ENCODE results near the gene SAMD7.
A peak's percentile ranks its signal among the peaks of the same experiment; 100 is the strongest.

Gene SAMD7

DNA sequence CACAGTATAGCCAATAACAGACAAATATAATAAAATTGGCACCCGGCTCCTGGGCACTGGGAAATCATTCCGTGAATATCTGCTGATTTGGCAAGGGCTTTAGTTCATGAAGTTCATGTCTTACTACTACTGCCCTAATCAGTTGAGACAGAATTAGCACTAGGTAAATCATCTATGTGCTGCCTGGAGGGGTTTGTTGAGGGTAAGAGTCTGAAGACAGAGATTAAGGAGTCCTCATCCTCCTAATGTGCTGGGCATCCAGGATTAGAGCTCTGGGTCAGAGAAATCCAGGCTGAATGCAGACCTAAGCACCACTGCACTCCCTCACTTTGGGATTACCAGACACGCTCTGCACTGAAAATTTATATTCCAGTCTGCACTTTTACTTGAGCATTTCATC is 2.0 kb downstream of the SAMD7 start:
- no peak for DNase-seq

DNA sequence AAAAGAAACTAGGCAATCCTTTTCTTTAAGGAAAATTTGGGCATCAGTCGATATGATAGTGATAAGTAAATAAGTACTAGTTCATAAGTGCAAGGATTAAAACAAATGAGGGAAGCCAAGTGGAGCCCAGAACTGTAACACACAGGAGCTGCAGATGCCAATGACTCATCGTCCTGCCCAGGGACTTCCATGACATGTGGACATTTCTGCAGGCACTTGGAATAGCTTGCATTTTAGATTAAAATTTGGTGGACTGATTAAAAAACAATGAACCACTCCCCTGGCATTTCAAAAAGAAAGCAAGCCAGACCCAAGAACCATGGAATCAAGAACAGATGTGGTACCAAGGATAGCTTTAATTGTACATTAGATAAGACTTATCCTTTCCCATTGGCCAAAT is 2.9 kb downstream of the SAMD7 start:
- DNase-seq = no peak

DNA sequence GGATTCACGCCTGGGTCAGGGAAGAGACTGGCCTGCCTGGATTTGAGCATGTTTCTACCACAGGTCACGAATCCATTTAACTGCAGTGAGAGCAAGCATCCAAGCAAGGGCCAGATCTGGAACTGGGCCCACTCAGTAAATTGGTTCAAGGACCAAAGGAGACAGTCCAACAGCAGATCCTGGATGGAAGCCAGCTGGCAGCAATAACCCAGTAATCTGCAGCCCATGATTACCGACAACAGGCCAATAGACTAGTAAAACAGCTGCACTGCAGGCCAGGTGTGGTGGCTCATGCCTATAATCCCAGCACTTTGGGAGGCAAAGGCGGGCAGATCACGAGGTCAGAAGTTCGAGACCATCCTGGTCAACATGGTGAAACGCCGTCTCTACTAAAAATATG is 11.8 kb downstream of the SAMD7 start:
- no peak for DNase-seq

DNA sequence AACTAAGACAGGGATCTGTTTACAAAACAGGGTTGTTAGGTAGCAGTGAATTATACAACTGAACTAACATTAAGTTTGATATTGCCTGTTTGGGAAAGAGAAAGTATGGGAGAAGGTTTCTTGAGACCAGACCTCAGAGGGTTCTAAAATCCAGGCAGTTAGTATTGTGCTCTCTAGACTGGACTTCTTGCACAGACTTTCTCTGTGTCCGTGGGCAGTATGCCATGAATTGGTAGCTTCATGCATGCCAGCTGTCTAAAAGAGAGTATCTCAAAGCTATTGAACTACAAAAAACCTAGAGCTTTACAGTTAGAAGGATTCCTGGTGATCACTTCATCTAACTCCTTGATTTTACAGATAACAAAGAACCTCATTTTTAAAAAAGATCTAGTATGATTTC is 12.5 kb downstream of the SAMD7 start:
- no peak for DNase-seq

DNA sequence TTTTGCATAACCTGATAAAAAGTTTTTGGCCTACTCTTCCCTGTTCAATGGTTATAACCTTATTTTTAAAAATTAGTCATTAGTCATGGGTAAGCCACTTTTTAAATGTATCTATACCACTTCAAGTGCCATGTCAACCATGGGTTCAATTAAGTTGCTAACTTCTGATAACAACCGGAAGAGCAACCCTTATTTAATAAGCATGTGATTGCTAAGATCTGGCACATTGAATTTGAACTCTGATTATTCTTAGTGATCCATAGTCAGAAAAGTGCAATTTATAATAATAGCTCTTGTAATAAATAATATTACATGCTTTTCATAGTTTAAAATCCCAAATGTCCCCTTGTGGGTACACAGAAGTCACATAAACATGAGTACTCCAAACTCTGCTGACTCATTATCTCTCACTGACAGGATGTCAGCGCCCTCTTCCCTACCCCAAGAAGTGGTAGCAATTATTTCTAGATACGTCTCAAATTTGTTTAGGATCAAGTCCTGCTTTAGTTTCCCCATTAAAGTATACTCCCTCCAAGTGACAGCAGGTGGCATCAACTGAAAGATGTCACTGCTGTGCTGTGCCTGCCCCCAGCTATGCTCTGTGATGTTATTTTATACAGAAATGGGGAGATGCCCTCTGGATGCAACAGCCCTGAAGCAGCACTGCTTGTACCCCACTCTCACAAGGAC is 18.6 kb downstream of the SAMD7 start:
- DNase-seq = no peak

DNA sequence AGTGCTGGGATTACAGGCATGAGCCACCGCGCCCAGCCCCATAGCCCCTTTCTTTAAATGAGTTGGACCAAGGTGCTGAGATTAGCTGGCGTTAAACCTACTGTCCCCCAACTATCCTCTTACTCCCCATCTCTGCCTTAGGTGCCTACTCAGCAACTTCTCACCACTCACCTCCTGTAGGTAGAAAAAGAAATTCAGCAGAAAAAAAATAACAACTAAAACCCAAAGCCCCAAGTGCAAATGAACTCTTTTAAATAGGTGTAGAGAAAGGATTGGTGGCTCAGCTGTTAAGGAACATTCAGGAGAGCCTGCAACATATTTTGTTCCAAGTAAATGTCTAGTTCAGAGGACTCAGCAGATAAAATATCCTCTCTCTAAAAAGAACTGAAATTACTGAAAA is 19.5 kb downstream of the SAMD7 start:
- no peak for DNase-seq

DNA sequence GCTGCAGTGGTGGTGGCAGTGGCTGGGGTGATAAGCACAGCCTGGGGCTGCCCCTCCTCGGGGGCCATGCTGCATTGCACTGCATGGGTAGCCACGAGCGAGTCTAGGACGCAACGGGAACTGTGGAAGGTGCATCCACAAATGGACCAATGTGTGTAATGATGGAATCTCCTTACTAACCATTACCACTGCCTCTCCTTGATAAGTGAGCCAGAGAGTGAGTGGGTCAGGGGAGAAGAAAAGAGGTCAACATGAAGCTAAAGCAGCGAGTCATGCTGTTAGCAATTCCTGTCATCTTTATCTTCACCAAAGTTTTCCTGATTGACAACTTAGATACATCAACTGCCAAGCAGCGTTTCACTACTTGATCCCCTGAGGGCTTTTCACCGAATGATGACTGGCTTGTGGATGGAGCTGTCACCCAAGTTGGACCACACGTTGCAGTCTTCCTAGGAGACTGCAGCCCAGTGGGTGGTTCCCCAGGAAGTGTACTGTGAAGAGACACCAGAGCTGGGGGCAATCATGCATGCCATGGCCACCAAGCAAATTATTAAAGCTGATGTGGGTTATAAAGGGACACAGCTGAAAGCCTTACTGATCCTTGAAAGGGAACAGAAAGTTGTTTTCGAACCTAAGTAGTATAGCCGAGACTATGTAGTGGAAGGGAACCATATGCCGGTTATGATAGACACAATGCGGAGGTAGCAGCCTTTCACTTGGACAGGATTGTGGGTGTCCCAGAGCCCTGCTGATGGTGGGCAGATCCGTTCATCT is 20.6 kb downstream of the SAMD7 start:
- no peak for DNase-seq

DNA sequence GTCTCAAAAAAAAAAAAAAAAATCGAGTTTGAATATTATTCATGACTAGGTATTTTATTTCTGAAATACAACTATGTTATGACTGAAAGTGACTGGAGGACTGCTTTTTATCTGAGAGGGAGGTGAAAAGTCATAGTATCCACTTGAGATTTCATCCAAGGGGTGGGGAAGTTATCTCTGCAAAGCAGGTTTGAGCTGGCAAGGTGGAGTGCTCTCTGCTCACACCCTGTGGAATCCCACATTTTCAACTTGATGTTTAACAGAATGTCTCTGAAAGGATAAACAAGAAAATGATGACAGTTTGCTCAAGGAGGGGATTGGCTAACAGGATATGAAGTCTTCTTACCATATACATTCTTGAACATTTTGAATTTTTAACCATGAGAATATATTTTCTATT is 27.9 kb downstream of the SAMD7 start:
- DNase-seq = no peak

DNA sequence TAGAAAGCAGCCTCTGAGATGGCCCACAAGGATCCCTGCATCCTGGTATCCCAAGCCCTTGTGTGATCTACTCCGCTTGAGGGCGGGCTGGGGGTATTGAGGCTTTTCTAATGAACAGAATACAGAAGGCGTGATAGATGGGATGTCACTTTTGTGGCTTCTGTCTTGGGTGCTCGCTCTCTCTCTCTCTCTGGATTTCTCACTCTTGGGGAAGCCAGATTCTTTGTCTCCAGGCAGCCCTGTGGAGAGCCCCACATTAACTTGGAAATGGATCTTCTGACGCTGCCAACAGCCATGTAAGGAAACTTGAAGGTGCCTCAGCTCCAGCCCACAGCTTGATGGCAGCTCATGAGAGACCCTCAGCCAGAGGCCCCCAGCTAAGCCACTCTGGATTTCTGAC is 28.4 kb downstream of the SAMD7 start:
- no peak for DNase-seq

DNA sequence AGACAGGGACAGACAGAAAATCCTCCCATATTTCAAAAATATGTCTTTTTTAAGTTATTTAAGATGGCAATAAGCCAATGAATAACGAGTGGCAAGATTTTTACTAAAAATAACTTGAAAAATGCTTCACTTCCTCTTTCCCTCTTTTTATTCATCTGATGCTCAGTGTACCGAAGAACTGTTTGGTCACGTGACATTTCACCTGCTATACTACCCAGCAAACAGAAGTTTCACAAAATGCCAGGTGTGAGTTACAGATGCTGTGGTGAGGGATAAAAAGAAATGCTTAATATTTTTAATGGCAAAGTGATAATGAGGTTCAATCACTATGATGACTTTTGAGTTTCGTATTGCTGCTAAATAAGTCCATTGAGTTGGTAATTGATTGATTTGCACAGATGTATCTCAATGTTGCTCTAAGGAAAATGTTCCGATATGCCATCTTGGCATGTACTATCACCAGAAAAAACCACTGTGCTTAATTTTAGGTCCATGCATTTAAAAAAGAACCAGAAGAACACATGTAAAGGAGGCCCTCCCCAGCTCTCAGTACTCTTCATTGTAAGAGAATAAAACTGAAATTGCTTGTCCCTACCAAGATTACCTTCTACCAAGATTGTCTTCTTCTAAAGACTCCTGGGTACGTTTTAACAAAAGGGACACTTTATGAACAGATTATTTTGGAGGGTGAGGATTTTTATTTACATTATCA is 29.3 kb downstream of the SAMD7 start:
- DNase-seq = no peak

DNA sequence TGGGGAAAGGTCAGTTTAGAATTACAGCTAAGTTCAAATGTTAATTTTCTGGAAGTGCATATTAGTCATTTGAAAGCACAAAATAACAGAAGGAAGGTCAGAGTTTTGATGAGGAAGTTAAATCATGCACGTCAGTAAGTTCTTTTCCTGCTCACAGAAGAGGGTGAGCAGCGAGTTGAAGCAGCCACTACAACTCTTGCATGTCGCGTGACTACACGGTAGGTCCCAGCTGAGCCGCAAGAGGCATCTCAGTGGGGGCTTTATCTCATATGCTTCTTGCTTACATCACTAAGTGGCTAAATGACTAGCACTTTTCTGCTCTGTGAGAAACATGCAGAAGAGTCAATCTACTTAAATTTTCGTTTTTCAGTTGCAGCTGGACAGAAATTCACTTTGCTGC is 33.9 kb downstream of the SAMD7 start:
- DNase-seq = peak; percentile 14

DNA sequence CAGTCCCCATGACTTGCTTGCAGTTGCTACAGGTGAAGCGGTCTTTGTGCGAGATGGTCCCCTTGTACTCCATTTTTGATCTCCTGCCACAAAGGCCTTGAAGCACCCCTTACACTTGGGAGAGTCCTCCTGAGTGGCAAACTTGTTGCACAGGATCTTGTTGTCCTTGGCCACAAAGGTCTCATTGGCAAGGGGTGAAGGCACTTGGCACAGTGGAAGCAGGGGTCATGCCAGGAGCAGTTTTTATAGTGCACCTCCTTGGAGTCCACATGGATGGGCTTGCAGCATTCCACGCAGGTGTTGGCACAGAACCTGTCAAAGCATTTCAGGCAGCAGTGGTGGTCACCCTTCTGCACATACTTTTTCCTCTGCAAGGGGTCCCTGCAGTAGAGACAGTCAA is 35.0 kb downstream of the SAMD7 start:
- no peak for DNase-seq

DNA sequence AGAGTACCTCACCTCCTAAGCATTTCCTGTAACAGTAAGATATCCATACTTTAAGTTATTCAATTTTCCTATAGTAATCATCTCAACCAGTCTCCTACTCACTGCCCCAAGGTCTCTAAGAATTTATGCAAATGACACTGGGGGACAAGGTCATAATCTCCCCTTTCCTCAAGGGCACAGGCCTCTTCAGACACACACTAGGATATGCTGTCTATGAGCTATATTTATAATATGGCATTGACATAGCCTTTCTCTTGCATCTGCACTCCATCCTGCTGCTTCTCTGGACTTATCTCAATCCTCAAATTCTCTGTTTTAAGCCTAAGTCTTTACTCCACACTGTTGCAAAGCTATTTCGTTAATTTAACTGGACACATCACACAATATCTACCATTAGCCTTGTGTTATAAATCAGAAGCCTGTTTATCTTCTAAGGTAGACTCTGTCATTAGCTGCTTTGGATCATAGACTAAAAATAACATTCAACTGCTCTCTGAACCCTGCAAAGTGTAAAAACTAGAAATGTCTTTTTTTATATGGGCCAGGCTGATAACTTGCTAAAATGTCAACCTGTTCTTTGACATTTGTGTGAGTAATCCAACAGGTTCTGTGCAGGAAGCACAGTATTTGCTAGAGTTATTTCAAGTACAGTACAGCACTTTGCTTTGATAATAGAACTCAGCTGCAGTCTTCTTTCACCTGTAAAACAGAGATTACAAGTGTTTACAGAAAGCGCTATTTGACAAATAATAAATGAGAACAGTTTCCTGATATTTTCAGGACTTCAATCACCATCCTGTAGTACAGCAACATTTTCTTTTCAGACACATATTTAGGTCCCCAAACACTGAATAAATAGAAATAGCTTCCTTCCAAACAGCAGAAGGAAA is 37.4 kb downstream of the SAMD7 start:
- no peak for DNase-seq

DNA sequence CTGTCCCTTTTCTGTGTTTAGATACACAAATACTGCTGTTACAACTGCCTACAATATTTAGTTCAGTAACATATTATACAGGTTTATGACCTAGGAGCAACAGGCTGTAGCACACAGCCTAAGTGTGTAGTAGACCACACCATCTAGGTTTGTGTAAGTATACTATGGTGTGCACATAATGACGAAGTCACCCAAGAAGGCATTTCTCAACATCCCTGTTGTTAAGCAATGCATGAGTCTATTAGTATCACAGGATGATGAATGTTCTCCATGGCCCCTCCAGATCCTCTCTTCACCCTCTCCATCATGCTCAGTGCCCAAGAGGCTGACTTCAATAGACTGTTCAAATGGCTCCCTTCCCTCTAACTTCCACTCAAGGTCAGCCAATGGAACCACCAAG is 40.7 kb downstream of the SAMD7 start:
- no peak for DNase-seq

DNA sequence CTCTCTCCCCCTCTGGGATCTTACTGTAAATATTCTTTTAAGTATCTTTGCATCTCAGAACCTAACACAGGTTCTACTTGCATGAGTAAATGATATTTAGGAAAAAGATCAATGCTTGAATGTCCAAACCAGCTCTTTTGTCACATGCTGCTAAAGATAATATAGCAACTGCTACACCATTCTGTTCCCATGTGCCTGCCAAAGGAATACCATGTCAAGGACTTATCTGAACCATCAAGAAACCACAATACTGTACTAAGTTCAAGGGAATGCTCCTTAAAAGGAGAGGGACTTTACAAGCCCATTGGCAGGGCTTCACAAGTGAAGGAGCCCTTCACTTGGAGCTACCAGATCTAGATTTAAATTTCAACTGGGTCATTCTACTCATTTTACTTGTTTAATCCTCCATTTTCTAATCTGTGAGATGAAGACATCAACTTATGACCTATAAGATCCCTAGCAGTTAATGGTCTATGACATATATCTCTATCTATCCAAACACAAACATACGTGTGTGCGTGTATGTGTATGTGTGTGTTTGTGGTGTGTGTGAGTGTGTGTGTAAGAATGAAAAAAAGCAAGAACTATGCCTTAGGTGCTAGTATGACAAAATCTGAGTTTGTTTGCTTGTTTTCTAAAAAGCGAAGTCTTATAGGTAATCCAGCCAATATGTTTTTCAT is 42.2 kb downstream of the SAMD7 start:
- no peak for DNase-seq

DNA sequence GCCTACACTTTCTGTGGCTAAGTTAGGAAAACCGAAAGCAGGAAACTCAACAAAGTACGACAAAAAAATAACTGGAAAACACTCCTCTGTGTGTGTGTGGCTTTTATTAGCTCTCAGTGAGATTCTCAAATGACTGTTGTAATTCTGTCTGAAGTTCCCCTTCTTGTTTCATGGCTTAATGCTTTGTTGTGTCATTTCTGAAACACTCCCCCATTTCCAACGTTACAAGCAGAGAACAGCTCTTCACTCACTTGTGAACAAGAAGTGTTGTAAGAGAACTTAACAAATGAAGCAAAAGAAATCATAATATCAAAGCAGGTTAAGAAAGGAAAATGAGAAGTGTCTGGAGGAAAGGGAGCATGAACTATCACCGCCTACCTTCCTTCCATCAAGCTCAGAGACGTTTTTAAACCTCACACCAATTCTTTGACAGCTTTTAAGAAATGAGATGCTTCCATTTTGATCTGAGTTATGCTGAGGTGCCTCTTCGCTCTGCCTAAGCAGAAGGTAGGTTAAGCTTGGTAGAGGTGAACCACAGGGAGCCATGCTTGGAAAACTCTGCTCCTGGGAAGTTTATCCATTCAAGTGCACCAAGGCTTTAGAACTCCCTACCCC is 42.9 kb downstream of the SAMD7 start:
- DNase-seq = no peak

DNA sequence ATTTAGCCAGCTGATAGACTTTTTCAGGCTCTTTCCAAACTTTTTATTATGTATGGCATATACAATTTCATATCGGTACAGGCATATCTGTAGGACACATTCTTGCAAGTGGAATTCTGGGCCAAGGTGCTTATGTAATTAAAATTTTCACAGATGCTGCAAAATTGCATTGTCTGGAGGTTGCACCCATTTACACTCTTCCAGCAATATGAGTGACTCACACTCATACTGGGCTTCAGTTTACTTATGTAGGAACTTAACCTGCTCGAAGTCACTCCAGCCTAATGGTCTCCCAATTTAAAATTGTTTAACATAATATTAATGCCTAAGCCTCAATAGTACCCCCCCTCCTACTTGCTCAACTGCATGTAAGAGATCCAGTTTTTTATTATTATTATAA is 44.0 kb downstream of the SAMD7 start:
- no peak for DNase-seq

DNA sequence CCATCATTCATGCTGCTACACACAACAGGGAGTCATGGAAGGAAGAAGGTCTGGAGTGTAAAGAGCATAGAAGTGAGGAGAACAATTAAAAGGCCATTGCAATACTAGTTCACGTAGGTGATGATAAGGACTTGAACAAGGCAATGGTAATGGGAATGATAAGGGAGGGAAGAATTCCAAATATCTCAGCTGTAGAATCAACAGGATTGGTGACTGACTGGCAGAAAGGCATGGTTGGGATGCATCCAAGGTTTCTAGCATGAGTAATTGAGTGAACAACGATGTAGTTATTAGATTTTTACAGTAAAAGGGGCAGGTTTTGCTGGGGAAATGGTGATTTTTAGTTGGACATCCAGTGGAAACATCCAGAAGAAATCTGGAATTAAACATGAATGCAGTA is 52.8 kb downstream of the SAMD7 start:
- no peak for DNase-seq

DNA sequence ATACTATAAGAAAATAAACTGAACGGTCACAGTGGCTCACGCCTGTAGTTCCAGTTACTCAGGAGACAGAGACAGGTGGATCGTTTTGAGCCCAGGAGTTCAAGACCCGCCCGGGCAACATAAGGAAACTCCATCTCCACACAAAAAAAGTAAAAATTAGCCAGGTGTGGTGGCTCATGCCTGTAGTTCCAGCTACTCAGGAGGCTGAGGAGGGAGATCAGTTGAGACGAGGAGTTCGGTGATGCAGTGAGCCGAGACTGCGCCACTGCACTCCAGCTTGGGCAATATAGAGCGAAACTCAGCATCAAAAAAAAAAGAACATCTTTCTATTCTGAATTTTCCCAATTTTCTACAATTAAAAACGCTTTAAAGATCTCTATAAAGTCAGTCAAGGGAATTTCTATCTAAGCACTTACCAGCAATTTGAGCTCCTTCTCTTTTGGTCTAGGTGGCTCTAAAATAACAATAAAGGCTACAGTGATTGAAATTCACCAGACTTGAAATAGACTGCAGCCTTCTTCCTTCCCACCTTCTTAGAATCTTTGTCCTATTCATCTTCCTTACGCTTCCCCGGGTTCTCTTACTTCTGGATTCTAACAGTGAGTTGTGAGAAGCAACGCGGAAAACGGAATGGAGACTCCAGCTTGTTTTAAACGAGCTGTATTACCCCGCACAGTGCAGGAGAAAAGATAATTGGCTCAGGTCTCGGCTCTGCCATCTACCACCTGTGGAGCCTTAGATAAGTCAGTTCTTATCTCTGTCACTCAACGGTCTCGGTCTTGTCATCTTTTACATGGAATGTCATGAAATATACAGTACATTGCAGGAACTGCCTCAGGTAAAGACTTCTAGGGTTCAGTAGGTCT is 54.4 kb downstream of the SAMD7 start:
- DNase-seq = no peak

DNA sequence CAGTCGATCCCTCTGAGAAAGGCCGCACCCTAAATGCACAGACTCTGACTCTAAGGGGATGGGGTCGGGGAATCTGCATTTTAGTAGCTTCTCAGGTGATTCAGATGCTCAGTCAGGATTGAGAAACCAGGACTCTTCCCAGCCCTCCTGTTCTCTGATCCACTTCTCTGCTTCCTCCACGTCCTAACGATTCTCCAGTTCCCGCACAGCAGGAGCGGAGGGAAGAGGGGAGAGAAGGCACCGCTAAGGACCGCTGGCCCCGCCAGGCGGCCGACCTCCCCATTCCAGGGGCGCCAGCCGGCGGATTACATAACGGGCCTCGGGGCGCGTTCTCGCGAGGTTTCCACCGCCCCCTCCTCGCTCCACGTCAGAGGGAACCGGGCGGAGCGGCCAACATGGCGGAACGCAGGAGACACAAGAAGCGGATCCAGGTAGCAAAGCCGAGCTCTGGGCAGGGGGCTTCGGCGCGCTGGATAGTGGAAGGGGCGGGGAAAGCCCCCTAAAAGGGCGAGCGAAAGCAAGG is 55.1 kb downstream of the SAMD7 start, which contains the start of gene SEC62:
TSS of gene SEC62 (plus strand) at position 380 of the 523 bp plus-strand sequence. CDS start at position 396, 16 bp downstream.
- DNase-seq = peak; percentile 92

All from activated gamma-delta T cell treated with Interleukin-2 at 50 U/mL for 16 hours (primary cell).